ENCODE data around the gene NEK8.

NEK8 gene

DNA sequence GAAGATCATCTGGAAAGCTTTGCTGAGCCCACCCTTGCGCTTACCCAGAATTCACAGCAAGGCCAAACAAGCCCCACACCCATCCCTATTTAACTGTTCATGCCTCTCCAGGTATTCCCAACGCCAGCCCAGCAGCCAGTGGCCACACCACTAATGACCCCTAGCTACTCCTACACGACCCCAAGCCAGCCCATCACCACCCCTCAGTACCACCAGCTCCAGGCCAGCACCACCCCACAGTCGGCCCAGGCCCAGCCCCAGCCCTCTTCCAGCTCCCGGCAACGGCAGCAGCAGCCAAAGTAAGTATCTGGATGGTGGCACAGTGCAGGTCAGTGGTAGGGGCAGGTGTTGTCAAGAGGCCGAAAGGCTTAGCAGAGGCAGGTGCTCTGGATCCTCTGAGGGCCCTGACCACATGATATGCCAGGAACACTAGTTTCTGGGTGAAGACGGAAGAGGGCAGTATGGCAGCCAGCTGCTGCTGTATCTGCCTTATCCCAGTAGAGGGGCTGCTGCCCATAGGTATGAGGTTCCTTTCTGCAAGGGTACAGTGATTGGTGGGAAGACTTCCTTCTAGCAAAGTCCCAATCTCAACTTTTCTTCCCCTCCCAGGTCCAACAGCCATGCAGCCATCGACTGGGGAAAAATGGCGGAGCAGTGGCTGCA lies 27.6 kb upstream of the NEK8 start:
- Histone ChIP-seq H3K9me3 (ENCODE audit: severe bottlenecking) (no peaks in the 10 kb centered on the region), H3K4me3 (ENCODE audit: low read depth, low read length) (no peak overlapping the region), H3K27ac (no peak overlapping the region), H3K36me3 (peaks cover 100% of the 10 kb centered on the region), H3K27me3 (ENCODE audit: insufficient read depth, low read depth, severe bottlenecking) (no peaks in the 10 kb centered on the region)
- DNase-seq: no peak
- TF ChIP-seq, protein P1, sequence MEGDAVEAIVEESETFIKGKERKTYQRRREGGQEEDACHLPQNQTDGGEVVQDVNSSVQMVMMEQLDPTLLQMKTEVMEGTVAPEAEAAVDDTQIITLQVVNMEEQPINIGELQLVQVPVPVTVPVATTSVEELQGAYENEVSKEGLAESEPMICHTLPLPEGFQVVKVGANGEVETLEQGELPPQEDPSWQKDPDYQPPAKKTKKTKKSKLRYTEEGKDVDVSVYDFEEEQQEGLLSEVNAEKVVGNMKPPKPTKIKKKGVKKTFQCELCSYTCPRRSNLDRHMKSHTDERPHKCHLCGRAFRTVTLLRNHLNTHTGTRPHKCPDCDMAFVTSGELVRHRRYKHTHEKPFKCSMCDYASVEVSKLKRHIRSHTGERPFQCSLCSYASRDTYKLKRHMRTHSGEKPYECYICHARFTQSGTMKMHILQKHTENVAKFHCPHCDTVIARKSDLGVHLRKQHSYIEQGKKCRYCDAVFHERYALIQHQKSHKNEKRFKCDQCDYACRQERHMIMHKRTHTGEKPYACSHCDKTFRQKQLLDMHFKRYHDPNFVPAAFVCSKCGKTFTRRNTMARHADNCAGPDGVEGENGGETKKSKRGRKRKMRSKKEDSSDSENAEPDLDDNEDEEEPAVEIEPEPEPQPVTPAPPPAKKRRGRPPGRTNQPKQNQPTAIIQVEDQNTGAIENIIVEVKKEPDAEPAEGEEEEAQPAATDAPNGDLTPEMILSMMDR (IDR thresholded peaks at IDR 0.05; ENCODE audit: low read depth, low read length): no peak

DNA sequence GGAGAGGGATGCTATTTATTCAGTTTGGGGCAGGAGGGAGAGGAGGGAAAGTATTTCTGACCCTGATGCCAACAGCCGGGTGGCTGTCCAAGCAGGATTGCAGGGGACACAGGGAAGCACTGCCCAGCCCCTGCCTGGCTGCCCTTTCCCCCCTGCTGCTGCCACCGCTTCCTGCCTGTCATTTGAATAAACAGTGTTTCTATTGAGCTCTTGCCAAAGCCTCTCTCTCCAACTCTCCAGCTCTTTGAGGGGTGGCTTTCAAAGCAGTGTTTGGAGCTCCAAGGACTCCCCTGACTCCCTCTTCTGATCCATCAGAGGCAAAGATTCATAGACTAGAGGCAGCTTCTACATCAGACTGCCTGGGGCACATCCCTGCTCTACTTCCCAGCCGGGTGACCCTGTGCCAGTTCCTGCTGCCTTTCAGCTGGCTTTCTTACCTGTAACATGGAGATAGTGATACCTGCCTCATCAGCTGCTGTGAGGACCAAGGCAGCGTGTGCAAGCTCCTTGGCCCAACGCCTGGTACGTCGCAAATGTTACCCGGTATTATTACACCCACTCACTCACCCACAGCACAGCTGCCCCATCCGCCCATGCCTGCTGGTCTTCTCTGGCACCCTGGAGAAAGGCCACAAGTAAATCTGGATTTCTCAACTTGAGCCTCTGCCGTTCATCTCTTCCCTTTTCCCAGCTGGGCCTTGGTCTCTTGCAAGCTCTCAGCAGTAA lies 26.4 kb upstream of the NEK8 start:
- no peaks in the 10 kb centered on the region for H3K27me3 ChIP-seq (ENCODE audit: insufficient read depth, low read depth, severe bottlenecking)
- TF ChIP-seq, protein P1 (IDR thresholded peaks at IDR 0.05; ENCODE audit: low read depth, low read length): no peak
- H3K9me3 ChIP-seq (ENCODE audit: severe bottlenecking): no peaks in the 10 kb centered on the region
- peaks cover 93% of the 10 kb centered on the region for H3K36me3 ChIP-seq
- no peak for DNase-seq
- H3K27ac ChIP-seq: peak overlapping the region; percentile 78
- H3K4me3 ChIP-seq (ENCODE audit: low read depth, low read length): no peak overlapping the region

DNA sequence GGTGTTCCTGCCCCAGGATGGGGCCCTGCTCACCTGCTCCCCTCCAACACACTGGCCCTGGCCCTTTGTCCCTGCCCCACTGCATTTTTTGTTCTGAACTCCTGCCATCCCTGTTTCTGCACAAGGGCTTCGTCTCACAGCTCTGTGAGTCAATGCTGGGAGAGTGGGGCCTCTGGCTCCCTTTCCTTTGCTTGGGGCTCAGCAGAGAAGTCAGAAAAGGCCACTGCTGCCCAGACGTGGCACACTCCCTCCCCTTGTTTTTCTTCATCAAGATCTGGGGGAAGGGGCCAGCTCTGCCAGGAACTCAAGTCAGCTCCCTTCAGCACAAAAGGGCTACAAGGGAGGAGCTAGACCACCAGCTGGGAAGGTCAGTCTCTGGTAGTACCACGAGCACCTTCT lies 25.8 kb upstream of the NEK8 start:
- H3K36me3 ChIP-seq: peaks cover 92% of the 10 kb centered on the region

DNA sequence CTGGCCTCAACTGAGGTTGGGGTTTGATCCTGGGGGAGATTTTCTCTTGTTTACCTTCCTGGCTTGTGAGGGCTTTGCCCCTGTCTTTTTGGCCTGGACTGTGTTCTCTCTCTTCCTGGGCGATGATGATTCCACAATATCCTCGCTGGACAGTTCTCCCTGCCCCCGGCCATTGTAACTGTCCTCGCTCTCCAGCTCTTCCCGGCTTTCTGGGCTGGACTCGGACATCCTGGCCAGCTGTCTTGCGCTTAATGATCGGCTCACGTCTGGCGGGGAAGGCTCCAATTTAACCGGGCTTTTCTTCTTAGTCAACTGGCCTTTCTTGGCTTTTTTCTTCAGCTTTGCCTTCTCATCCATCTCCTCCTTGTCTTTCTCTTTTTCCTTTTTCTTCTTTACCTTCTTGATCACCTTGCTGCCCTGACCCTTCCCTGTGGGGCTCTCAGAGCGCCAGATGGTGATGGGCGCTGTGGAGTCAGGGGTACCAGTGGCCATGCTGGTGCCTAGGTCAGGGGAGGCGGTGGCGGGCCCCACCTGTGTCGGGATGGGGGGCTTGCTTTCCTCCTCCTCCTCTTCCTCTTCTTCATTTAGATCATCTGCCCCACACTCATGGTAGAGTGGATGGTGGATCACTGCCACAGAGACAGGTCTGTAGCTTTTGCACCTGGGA lies 24.9 kb upstream of the NEK8 start:
- Histone ChIP-seq H3K9me3 (ENCODE audit: severe bottlenecking) (no peaks in the 10 kb centered on the region), H3K36me3 (peaks cover 83% of the 10 kb centered on the region), H3K27ac (peak overlapping the region; percentile 78), H3K4me3 (ENCODE audit: low read depth, low read length) (no peak overlapping the region), H3K27me3 (ENCODE audit: insufficient read depth, low read depth, severe bottlenecking) (no peaks in the 10 kb centered on the region)
- peak; percentile 59 for DNase-seq
- TF ChIP-seq, protein P1 (IDR thresholded peaks at IDR 0.05; ENCODE audit: low read depth, low read length): no peak

More for the DNA sequence above, 25.8 kb upstream of the NEK8 start:
- H3K9me3 ChIP-seq (ENCODE audit: severe bottlenecking): no peaks in the 10 kb centered on the region
- TF ChIP-seq, protein P1 (IDR thresholded peaks at IDR 0.05; ENCODE audit: low read depth, low read length): no peak
- H3K4me3 ChIP-seq (ENCODE audit: low read depth, low read length): no peak overlapping the region
- H3K27me3 ChIP-seq (ENCODE audit: insufficient read depth, low read depth, severe bottlenecking): no peaks in the 10 kb centered on the region
- H3K27ac ChIP-seq: peak overlapping the region; percentile 78
- DNase-seq: no peak

DNA sequence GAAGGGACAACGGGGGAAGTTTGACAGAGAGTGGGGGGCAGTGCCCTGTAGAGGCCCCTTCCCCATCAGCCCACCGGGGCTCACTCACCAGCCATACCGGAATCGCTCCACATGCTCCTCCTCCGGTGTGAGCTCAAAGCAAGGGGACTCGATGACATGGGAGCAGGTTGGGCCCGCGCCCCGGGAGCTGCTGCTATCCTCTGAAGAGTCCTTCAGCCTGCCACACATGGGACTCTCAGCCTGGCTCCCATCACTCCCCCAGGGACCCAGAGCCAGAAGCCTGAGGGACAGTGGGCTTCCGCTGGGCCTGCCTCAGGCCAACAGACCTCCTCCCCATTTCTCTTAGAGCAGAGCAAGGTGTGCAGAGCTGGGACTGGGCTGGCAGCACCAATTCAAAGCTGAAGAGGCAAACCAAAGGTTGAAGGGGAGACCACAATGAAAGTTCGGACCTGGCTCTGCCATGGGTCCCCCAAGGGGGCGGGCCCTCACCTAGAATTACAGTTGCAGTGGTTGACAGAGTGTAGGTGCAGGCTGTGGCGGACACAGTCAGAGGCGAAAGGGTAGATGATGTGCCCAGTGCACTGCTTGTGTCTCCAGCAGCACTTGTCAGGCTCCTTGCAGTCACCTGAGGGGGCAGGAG lies 24.2 kb upstream of the NEK8 start:
- no peak for DNase-seq
- peaks cover 76% of the 10 kb centered on the region for H3K36me3 ChIP-seq
- H3K27ac ChIP-seq: peak overlapping the region; percentile 78
- H3K27me3 ChIP-seq (ENCODE audit: insufficient read depth, low read depth, severe bottlenecking): no peaks in the 10 kb centered on the region
- no peak overlapping the region for H3K4me3 ChIP-seq (ENCODE audit: low read depth, low read length)
- H3K9me3 ChIP-seq (ENCODE audit: severe bottlenecking): no peaks in the 10 kb centered on the region
- TF ChIP-seq, protein P1 (IDR thresholded peaks at IDR 0.05; ENCODE audit: low read depth, low read length): no peak

Data from WERI-Rb-1 (cell line).